Prostate gland (tissue), 2 donors: Measurements from ENCODE around the gene FBXO45.

Source experiments
- CTCF ChIP-seq, 4 experiments: fragments of 200-600 bp in 2 of 4; fragments of 450-650 bp in 2 of 4; sonication (generic) in 2 of 4; IDR thresholded peaks; 1 replicate in 3 of 4; 2 replicates in 1 of 4; pipeline ENCODE4 v1.5.1; 2016 to 2019; ENCODE audit warnings: antibody characterized with exemption in 4 of 4, mild to moderate bottlenecking in 2 of 4, moderate library complexity in 2 of 4
- POLR2A ChIP-seq: fragments of 450-650 bp; IDR thresholded peaks from one replicate; pipeline ENCODE4 v1.6.1; 2016; ENCODE audit warnings: antibody characterized with exemption, mild to moderate bottlenecking
- POLR2AphosphoS5 ChIP-seq: sonication (generic); formaldehyde crosslinking; IDR thresholded peaks from one replicate; pipeline ENCODE4 v1.6.1; 2017; ENCODE audit warnings: antibody characterized with exemption

- TF ChIP-seq CTCF (IDR thresholded peaks at IDR 0.05) = peak in 2 of 4 experiments; percentile 38 to 40
- peak; percentile 70 for TF ChIP-seq POLR2A
- peak; percentile 99 for TF ChIP-seq POLR2AphosphoS5
Measured at GRCh38 chr3:196568246-196569002, at the start of gene FBXO45, which contains the start of gene WDR53.
